ENCODE data around the gene PPP6R2.

GRCh38 chr22:50471962-50472361, 128.8 kb downstream of the PPP6R2 start:
- no peak for TF ChIP-seq CTCF (IDR thresholded peaks at IDR 0.05; ENCODE audit: low read length)
- no peak for TF ChIP-seq EZH2 (IDR thresholded peaks at IDR 0.05; ENCODE audit: borderline replicate concordance, low read length)

Measured in OCI-LY1 (cell line).